AG04450 (cell line): ENCODE results near the gene OR6S1. TPM values are rescaled to one million over a fixed set of nuclear protein-coding genes. Genes with fewer than 3 reads are reported as not detected.

Source experiments
- CTCF ChIA-PET: fragments of 300-600, 350-600 bp; formaldehyde crosslinking; extraction: SDS; loops from one replicate; lab custom pipeline; 2022; ENCODE audit warnings: antibody characterized with exemption, inconsistent platforms; lab: Charles Lee
- POLR2A ChIA-PET: fragments of 350-600 bp; formaldehyde crosslinking; extraction: SDS; loops from one replicate; lab custom pipeline; 2021; ENCODE audit warnings: antibody characterized with exemption, inconsistent platforms; lab: Yijun Ruan, JAX
- DNase-seq: peaks from one replicate; pipeline ENCODE4 v3.0.0-alpha.2; 2011; ENCODE audit warnings: low read depth, low spot score
- H3K27ac ChIP-seq: one replicate; pipeline ENCODE4 v1.5.1; 2012; ENCODE audit warnings: low read depth, low read length, control low read depth
- H3K27me3 ChIP-seq: one replicate; pipeline ENCODE4 v1.6.0; 2012; ENCODE audit warnings: low read length; ENCODE audit not compliant: control insufficient read depth, insufficient read depth
- H3K4me3 ChIP-seq: 2 replicates; pipeline ENCODE4 v1.5.1; 2011; ENCODE audit warnings: mild to moderate bottlenecking, low read depth, low read length, control low read depth
- H3K9me3 ChIP-seq: 2 replicates; pipeline ENCODE4 v1.5.1; 2012; ENCODE audit warnings: low read length; ENCODE audit not compliant: control insufficient read depth, insufficient read depth
- CTCF ChIP-seq: IDR thresholded peaks from 2 replicates; pipeline ENCODE4 v1.5.1; 2011; ENCODE audit warnings: low read depth, low read length, control low read depth, inconsistent platforms
- polyA plus RNA-seq: library from polyadenylated mRNA; depleted of rRNA; stranded (reverse); fragments of >200 nt; gene quantifications from 2 replicates; pipeline ENCODE4 v1.2.3, GENCODE V29; 2011

OR6S1 gene
- polyA plus RNA-seq, 1 experiment = not detected

GRCh38 chr14:20618271-20618749 is 23.2 kb downstream of the OR6S1 start:
- Histone ChIP-seq H3K9me3 (no peaks in the 10 kb centered on the region), H3K27ac (no peak overlapping the region), H3K4me3 (no peak overlapping the region), H3K27me3 (peaks cover 3% of the 10 kb centered on the region)
- no peak for DNase-seq
- TF ChIP-seq CTCF = no peak
- ChIA-PET CTCF (no interaction called here), POLR2A (no interaction called here)

GRCh38 chr14:20617138-20618003 is 24.1 kb downstream of the OR6S1 start:
- POLR2A ChIA-PET = no interaction called here
- H3K27ac ChIP-seq = no peak overlapping the region
- no peak for TF ChIP-seq CTCF
- DNase-seq = no peak
- no peaks in the 10 kb centered on the region for H3K9me3 ChIP-seq
- CTCF ChIA-PET = no interaction called here
- H3K4me3 ChIP-seq = no peak overlapping the region
- H3K27me3 ChIP-seq = peaks cover 3% of the 10 kb centered on the region

GRCh38 chr14:20615996-20616395 is 25.5 kb downstream of the OR6S1 start:
- Histone ChIP-seq H3K4me3 (no peak overlapping the region), H3K9me3 (no peaks in the 10 kb centered on the region), H3K27ac (no peak overlapping the region), H3K27me3 (no peaks in the 10 kb centered on the region)
- CTCF ChIA-PET = no interaction called here
- POLR2A ChIA-PET = no interaction called here
- DNase-seq = no peak
- no peak for TF ChIP-seq CTCF

- POLR2A ChIA-PET = interaction anchor here (1.1 to 1.7 kb wide), 4 partner anchors 68 to 271 kb away, joined by 4 to 13 read pairs (median 9); partner anchors contain the start of genes PARP2 and PNP
- H3K27ac ChIP-seq = peak overlapping the region; percentile 42
- CTCF ChIA-PET = interaction anchor here (0.6 to 3.2 kb wide), 12 partner anchors 67 to 697 kb away, joined by 3 to 26 read pairs (median 4); partner anchors contain the start of genes CCNB1IP1 and RNASE4
- peak overlapping the region; percentile 70 for H3K4me3 ChIP-seq
- H3K27me3 ChIP-seq = no peaks in the 10 kb centered on the region
- no peaks in the 10 kb centered on the region for H3K9me3 ChIP-seq
- TF ChIP-seq CTCF = no peak
- no peak for DNase-seq
Observed at GRCh38 chr14:20614038-20614840, 27.3 kb downstream of the OR6S1 start.
